G401.6 (cell line): ENCODE data around the gene ADAM19.

Source experiments
- FAIRE-seq: peaks from 2 replicates; lab custom pipeline; 2012; peaks lifted over from hg19 to GRCh38; lab: Jason Lieb, UNC

Gene ADAM19

GRCh38 chr5:157541447-157542118 is 34.0 kb downstream of the ADAM19 start:
- FAIRE-seq, result no peak

- no peak for FAIRE-seq
Measured at GRCh38 chr5:157540707-157541446, 34.7 kb downstream of the ADAM19 start.

- no peak for FAIRE-seq
Measured at GRCh38 chr5:157540124-157540523, 35.5 kb downstream of the ADAM19 start.

GRCh38 chr5:157539503-157540022 is 36.0 kb downstream of the ADAM19 start:
- no peak for FAIRE-seq

DNA sequence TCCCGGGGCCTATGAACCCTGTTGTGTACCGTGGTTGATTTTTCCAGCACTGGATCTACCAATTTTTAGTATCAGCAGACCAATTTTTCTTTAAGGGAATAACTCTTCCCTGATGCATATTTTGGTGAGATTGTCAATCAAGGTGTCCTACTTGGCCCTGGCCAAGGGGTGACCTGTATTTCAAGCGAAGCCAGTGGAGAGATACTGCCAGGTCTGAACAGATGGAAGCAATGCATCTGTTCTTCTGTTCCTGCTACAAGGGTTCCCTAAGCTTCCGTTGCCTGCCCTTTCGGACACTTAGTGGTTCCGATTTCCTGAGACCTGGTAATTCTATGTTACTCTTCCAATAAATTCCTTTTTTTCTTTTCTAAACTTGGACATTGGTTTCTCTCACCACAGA is 37.3 kb downstream of the ADAM19 start:
- no peak for FAIRE-seq

DNA sequence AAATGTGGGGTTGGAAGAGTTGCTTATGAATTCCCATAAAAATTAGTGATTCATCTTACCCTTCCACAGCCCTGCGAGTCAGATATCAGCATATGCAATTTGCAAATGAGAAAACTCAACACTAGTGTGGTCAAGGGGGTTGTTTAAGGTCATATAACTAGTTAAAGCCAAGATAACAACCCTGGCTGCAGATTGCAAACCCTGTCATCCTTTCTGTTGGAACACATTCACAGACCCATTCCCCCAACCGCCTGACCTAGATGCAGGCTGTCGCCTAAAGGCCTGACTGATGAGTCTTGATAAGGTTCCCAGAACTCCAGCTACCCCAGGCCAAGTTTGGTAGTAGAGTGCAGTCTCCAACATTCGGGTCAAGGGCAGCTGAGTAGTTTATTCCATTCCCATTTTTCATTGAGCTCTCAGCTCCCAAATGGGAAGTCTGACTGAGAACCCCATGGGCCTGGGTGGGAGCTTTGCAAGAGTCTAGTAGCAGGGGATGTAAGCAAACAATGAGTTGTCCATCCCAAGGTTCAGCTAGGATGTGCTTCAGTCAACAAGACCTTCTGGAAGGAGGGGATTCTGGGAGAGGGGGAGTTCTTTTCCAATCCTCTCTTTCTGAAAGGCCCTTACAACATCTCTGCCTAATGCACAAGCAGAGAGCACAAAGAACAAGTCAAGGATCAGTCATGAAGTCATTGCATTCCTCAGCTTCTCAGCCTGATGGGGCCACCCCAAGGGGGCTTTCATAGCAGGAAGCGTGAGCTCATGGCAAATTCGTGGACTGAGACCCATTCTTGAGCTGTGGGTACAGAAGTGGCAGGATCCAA is 40.3 kb downstream of the ADAM19 start:
- FAIRE-seq, result no peak

GRCh38 chr5:157533011-157533481 is 42.5 kb downstream of the ADAM19 start:
- no peak for FAIRE-seq

DNA sequence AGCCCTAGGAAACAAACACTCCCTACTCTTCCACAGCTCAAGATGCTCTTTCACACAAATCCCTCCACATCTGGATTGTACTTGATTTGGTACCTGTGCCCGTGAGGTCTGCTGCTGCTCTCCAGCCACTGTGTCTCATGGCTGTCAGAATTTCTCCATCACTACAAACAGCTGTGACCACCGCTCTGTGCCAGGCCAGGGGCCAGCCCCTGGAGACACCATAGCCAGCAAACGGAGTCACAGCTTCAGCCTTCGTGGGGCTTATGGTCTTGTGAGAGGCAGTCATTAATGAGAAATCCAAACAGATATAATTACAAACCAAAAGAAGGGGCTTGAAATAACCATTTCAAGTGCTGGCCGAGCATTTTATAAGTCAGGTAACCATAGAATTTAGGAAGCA is 43.6 kb downstream of the ADAM19 start:
- no peak for FAIRE-seq

GRCh38 chr5:157530226-157530972 is 45.2 kb downstream of the ADAM19 start:
- FAIRE-seq, result no peak

DNA sequence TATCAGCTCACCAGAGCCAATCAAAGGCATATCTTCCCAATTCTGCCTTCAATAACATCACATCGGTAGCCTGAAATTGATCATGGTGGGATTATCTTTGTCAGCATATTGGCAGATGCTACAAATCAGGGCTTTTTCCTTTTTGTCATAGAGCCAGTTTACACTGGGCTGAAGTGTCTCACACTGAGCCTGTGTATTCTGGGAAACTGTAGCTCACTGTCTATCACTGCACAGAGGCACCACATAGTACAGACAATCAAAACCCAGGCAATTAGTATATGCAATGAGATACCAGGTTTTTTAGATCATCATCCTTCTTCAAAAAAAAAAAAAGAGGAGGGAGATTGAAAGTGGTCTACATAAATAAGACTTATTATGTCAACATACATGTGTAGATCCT is 46.6 kb downstream of the ADAM19 start:
- no peak for FAIRE-seq

- no peak for FAIRE-seq
Measured at GRCh38 chr5:157528036-157528632, 47.4 kb downstream of the ADAM19 start.

DNA sequence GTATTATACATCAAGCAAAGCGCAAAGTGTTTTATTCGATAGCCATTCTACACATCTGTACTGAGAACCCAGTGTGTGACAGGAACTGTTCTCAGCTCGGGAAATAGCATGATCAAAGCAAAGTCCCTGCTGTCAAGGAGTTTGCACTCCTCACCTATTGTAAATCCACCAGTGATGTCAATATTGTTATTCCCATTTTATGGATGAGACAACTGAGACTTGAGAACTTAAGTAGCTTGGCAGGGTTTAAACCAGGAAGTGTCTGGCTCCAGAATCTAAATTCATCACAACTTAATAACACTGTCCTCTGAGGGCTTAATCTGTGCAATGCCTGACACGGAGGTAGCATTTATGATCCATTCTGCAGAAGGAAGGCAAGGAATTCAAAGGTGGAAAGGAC is 50.7 kb downstream of the ADAM19 start:
- FAIRE-seq, result no peak

DNA sequence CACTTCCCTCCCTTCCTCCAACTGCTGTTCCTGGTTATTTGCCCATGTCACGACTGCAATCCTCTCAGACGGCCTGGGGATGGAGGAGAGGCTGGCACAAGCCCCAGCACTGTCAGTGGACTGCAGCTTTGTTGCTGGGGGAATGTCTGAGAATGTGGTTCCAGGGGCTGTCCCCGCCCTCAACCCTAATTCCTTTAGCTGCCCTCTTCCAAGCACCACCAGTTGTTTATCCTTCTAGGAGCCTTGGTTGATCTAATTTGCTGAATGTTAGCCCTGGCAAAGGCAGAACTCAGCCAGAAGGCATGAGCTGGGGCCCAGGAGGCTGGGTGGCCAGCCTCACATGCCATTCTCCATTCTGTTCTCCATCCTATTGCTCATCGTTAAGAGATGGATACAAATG is 51.6 kb downstream of the ADAM19 start:
- no peak for FAIRE-seq

GRCh38 chr5:157521704-157522029 is 53.9 kb downstream of the ADAM19 start:
- FAIRE-seq, result no peak

DNA sequence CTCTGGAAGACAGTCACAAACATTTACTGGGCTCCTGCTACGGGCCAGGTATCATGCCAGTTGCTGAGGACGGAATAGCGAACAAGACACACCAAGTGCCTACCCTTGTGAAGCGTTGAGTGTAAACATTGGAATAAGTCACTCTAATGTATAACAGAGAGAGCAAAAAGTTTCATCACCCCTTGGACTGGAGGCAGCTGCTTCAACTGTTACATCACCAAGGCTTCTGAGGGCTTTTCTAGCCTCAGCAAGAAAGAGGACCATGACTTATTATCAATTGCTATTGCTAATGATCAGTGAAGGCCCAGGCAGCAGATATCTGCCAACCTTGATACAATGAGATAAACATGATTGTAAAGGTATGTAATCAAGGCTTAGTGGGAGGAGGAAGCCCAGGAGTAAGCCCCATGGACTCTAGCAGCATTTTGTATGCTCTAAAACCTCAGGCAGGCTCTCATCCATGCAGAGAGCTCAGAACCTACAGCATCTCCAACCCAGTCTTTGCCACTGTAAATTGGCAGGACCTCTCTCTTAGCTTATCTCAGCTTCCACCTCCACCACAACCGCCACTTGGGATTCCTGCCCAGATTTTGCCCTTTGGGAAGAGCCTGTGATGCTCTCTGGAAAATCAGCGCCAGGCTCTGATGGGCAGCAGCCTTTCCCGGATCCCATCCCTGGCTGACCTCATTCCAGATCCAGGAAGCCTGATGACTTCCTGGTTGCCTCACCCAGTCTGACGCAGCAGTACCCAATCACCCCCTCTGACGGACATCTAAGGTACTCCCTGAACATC is 54.5 kb downstream of the ADAM19 start:
- FAIRE-seq, result no peak

DNA sequence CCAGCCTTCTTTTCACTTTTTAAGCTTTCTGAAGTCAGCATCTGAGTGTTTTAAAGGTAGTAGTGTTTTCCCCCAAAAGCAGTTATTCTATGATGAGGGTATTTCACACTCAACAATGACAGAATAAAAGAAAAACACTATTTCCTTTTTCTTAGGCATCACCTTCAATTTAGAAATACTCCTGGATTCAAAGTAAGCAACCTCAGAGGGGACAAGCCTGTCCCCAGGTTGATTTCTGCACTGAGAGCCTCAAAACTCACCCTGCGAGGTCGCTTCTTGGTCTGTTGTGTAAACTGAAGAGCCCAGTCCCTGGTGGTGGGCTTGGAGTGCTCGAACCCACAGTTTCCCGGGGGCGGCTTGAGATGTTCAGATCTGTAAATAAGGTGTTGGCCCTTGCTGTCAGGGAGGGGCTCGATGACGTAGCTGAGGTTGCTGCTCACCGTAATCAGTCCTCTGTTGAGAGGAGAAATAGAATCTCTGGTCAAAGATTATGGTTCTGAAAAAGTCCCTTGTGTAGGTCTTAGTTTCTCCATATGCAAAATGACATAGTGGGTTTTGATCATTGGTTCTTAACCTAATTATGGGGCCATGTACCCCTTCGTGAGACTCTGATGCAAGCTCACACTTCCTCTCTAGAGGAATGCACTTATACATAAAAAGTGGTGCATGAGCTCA is 55.9 kb downstream of the ADAM19 start:
- no peak for FAIRE-seq

DNA sequence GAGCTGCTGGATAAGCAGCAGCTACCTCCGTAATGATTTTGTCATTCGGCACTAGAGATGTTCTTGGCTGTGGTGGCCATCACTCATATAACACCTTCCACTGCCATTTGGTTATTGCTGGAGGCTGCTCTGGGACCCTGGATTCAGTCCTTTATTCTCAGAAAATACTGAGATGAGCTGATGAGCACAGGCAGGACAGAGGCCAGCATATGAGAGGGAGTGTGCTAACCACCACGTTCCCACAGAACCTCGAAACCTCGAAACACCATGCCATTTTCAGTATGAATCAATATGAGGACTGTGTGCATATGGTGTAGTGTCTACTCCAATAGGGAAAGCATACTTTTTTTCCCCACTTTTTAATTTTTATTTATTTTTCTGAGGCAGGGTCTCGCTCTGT is 56.6 kb downstream of the ADAM19 start:
- FAIRE-seq, result no peak

DNA sequence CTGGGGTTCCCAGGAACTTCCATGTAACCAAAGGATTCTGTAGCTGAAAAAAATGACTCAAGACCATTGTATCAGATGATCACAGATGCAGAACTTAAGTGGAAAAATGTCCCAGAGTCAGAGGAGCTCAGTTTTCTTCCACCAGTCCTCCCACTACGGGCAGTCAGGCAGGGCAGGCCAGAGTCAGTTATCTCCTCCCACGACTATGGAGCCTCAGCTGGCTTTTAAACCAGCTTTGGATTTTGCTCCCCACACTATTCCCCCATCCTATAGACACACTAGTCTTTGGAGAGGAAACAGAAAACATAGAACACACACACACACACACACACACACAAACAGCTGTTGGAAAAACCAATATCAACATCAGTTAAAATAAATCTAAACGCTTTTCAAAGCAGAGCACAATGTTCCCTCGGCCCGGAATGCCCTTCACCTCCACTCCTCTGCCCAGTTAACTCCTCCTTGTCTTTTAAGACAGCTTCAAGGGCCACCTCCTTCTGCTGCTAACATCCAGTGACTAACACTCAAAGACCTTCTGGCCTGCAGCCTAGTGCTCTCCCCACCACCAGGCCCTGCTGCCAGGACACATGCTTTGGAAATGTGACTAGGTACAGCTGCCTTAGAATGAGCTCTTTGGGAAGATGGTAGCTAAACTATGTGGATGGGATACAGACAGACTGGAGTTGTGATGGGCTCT is 58.8 kb downstream of the ADAM19 start:
- no peak for FAIRE-seq

DNA sequence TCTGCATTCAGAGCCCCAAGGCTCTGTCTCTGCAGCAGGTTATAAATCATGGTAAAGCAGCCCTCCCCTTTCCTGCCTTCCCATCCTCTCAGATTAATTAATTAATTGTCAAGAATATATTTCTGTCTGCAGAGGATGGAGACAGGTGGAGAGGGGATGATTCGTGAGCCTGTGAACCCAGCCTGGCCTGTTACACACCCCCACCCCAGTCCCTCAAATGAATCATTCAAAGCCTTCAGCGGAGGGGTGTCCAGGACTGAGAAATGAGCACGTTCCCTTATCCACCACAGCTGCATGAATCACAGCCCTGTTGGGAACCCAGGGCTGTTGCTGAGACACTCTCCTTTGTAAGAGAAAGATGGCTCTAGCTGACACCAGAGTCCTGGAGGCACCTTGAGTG is 59.6 kb downstream of the ADAM19 start:
- no peak for FAIRE-seq

GRCh38 chr5:157514974-157515373 is 60.6 kb downstream of the ADAM19 start:
- no peak for FAIRE-seq
